Gastroesophageal sphincter (tissue), 4 donors: ENCODE data around the gene DRC7. TPM values are rescaled to one million over a fixed set of nuclear protein-coding genes. Genes with fewer than 3 reads are reported as not detected.

Experiments
- ATAC-seq: fragments of 150-250 bp; one replicate; pipeline ENCODE4 v1.9.1; 2016; ENCODE audit warnings: mild to moderate bottlenecking, moderate library complexity
- H3K27ac ChIP-seq, 4 donors: fragments of 200-600 bp; sonication (generic) in 3 of 4; 1 replicate in 3 of 4; 2 replicates in 1 of 4; pipeline ENCODE4 v1.5.1; 2016 to 2019
- H3K27me3 ChIP-seq: fragments of 200-600 bp; sonication (generic); one replicate; pipeline ENCODE4 v1.5.1; 2019
- H3K36me3 ChIP-seq, 2 donors: fragments of 200-600 bp; sonication (generic); one replicate each; pipeline ENCODE4 v1.5.1; 2019; ENCODE audit warnings: control low read depth in 1 of 2
- H3K4me1 ChIP-seq, 3 donors: fragments of 200-600 bp; sonication (generic); 1 replicate in 2 of 3; 2 replicates in 1 of 3; pipeline ENCODE4 v1.5.1; 2016 to 2019; ENCODE audit warnings: control low read depth in 2 of 3
- H3K4me3 ChIP-seq, 2 donors: fragments of 200-600 bp; sonication (generic); one replicate each; pipeline ENCODE4 v1.5.1; 2019; ENCODE audit warnings: mild to moderate bottlenecking in 1 of 2, moderate library complexity in 1 of 2
- H3K9me3 ChIP-seq, 3 donors: fragments of 200-600 bp; sonication (generic); one replicate each; pipeline ENCODE4 v1.5.1; 2017 to 2019; ENCODE audit warnings: control low read depth in 2 of 3
- EP300 ChIP-seq: sonication (generic); formaldehyde crosslinking; IDR thresholded peaks from one replicate; pipeline ENCODE4 v1.6.1; 2017; ENCODE audit warnings: antibody characterized with exemption, mild to moderate bottlenecking
- POLR2A ChIP-seq, 2 donors: fragments of 450-650 bp; IDR thresholded peaks; one replicate each; pipeline ENCODE4 v1.6.1; 2017; ENCODE audit warnings: antibody characterized with exemption in 2 of 2, mild to moderate bottlenecking in 2 of 2, moderate library complexity in 1 of 2
- POLR2AphosphoS5 ChIP-seq: sonication (generic); formaldehyde crosslinking; IDR thresholded peaks from one replicate; pipeline ENCODE4 v1.6.1; 2017; ENCODE audit warnings: antibody characterized with exemption
- WGBS, 2 donors: methylation state at CpG; one replicate each; pipeline ENCODE4 v1.1.5; 2018; ENCODE audit warnings: low coverage in 1 of 2; 5-methylcytosine and 5-hydroxymethylcytosine counted together
- total RNA-seq, 4 donors: library from RNA; depleted of rRNA; stranded (reverse); fragments of >200 nt; gene quantifications; one replicate each; pipeline ENCODE4 v1.1.0, GENCODE V29; 2016
- TF ChIP-seq, protein P1 (sequence below), 4 experiments: fragments of 200-600 bp in 2 of 4; fragments of 450-650 bp in 2 of 4; sonication (generic) in 1 of 4; IDR thresholded peaks; one replicate each; pipeline ENCODE4 v1.5.1; 2017 to 2019; ENCODE audit warnings: antibody characterized with exemption in 4 of 4, mild to moderate bottlenecking in 2 of 4, moderate library complexity in 2 of 4

DRC7 gene
- total RNA-seq, 4 donors from 2014 or later: 0.15 TPM; not detected in 3

DNA sequence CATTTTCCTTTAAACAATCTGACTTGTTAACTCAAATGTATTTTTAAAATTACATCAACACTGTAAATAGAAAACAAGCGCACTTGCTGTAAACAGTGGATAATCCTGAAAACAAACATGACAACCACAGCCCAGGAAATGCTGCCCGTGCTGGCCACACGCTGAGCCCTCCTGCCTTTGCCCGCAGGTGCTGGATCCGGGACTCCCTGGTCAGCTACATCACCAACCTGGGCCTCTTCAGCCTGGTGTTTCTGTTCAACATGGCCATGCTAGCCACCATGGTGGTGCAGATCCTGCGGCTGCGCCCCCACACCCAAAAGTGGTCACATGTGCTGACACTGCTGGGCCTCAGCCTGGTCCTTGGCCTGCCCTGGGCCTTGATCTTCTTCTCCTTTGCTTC is 33.1 kb upstream of the DRC7 start:
- Histone ChIP-seq H3K9me3 (no peaks in the 10 kb centered on the region), H3K4me1 (no peaks in the 10 kb centered on the region), H3K27ac (no peak overlapping the region), H3K27me3 (peaks cover 7% of the 10 kb centered on the region), H3K4me3 (no peak overlapping the region), H3K36me3 (peaks cover 0 to 4% of the 10 kb centered on the region in 2 donors)
- TF ChIP-seq, protein P1, sequence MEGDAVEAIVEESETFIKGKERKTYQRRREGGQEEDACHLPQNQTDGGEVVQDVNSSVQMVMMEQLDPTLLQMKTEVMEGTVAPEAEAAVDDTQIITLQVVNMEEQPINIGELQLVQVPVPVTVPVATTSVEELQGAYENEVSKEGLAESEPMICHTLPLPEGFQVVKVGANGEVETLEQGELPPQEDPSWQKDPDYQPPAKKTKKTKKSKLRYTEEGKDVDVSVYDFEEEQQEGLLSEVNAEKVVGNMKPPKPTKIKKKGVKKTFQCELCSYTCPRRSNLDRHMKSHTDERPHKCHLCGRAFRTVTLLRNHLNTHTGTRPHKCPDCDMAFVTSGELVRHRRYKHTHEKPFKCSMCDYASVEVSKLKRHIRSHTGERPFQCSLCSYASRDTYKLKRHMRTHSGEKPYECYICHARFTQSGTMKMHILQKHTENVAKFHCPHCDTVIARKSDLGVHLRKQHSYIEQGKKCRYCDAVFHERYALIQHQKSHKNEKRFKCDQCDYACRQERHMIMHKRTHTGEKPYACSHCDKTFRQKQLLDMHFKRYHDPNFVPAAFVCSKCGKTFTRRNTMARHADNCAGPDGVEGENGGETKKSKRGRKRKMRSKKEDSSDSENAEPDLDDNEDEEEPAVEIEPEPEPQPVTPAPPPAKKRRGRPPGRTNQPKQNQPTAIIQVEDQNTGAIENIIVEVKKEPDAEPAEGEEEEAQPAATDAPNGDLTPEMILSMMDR (IDR thresholded peaks at IDR 0.05): no peak
- TF ChIP-seq EP300 (no peak), POLR2AphosphoS5 (no peak), POLR2A (IDR thresholded peaks at IDR 0.05) (no peak)
- 57 to 92% methylated on average over 2 to 5 of the region's 7 CpGs for WGBS, 2 donors
- ATAC-seq: no peak

DNA sequence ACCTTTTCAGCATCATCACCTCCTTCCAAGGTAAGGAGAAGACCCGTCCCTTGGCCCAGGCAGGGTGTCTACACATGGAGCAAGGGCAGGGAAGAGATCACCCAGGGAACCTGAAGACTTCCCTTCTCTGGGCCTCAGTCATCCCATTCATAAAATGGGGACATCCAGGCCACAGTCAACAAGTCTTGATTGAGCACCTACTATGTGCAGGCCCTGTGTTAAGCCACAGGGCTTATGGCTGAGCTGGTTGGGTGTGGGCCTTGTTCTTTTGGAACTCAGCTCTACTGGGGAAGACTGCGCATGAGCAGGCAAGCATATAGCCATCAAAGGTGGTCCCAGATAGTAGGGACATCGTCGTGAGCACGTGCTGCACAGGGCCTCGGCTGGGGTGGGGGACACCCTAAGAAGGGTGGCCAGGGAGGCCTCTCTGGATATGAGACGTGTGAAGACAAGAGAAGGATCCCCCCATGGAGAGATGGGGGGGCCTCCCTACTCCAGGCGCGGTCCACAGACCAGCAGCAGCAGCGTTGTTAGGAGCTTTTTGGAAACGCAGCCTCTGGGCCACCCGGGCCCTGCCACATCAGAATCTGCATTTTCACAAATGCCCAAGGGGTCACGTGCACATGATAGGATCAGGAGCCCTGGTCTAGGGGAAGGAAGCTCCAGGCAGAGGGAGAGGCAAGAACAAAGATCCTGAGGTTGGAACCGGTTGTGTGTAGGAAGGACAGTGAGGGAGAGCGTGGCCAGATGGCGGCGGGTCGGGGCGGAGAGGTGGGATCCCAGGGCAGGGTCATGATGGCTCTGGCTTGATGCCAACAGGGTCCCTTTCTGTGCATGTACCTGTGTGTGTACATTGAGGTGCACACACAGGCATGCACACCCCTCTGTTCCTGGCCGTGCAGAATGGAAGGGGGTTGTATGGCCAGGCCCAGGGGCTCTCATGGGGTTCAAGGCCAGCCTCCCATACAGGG is 32.4 kb upstream of the DRC7 start:
- Histone ChIP-seq H3K9me3 (no peaks in the 10 kb centered on the region), H3K4me1 (no peaks in the 10 kb centered on the region), H3K27me3 (no peaks in the 10 kb centered on the region), H3K27ac (no peak overlapping the region), H3K4me3 (no peak overlapping the region), H3K36me3 (peaks cover 0 to 4% of the 10 kb centered on the region in 2 donors)
- 79 to 88% methylated on average over 4 to 7 of the region's 20 CpGs for WGBS, 2 donors
- TF ChIP-seq EP300 (no peak), POLR2AphosphoS5 (no peak), POLR2A (IDR thresholded peaks at IDR 0.05) (no peak)
- TF ChIP-seq, protein P1 (IDR thresholded peaks at IDR 0.05): no peak
- ATAC-seq: no peak

DNA sequence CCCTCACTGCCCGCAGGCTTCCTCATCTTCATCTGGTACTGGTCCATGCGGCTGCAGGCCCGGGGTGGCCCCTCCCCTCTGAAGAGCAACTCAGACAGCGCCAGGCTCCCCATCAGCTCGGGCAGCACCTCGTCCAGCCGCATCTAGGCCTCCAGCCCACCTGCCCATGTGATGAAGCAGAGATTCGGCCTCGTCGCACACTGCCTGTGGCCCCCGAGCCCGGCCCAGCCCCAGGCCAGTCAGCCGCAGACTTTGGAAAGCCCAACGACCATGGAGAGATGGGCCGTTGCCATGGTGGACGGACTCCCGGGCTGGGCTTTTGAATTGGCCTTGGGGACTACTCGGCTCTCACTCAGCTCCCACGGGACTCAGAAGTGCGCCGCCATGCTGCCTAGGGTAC is 31.2 kb upstream of the DRC7 start:
- WGBS, 2 donors: no CpG with 5 or more reads among the region's 21 CpGs

DNA sequence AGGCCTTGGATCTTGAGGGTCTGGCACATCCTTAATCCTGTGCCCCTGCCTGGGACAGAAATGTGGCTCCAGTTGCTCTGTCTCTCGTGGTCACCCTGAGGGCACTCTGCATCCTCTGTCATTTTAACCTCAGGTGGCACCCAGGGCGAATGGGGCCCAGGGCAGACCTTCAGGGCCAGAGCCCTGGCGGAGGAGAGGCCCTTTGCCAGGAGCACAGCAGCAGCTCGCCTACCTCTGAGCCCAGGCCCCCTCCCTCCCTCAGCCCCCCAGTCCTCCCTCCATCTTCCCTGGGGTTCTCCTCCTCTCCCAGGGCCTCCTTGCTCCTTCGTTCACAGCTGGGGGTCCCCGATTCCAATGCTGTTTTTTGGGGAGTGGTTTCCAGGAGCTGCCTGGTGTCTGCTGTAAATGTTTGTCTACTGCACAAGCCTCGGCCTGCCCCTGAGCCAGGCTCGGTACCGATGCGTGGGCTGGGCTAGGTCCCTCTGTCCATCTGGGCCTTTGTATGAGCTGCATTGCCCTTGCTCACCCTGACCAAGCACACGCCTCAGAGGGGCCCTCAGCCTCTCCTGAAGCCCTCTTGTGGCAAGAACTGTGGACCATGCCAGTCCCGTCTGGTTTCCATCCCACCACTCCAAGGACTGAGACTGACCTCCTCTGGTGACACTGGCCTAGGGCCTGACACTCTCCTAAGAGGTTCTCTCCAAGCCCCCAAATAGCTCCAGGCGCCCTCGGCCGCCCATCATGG is 30.5 kb upstream of the DRC7 start:
- H3K27me3 ChIP-seq: peaks cover 13% of the 10 kb centered on the region
- no peak for TF ChIP-seq POLR2AphosphoS5
- TF ChIP-seq, protein P1 (IDR thresholded peaks at IDR 0.05): no peak
- no peak for TF ChIP-seq EP300
- TF ChIP-seq POLR2A (IDR thresholded peaks at IDR 0.05): no peak
- WGBS, 2 donors: 89% methylated on average over 4 to 5 of the region's 15 CpGs
- H3K27ac ChIP-seq: no peak overlapping the region
- H3K36me3 ChIP-seq: peaks cover 0 to 2% of the 10 kb centered on the region in 2 donors
- no peaks in the 10 kb centered on the region for H3K9me3 ChIP-seq
- no peaks in the 10 kb centered on the region for H3K4me1 ChIP-seq
- ATAC-seq: no peak
- H3K4me3 ChIP-seq: no peak overlapping the region

More for the DNA sequence above, 31.2 kb upstream of the DRC7 start:
- no peak for ATAC-seq
- no peak for TF ChIP-seq POLR2A (IDR thresholded peaks at IDR 0.05)
- no peak for TF ChIP-seq EP300
- TF ChIP-seq, protein P1 (IDR thresholded peaks at IDR 0.05): no peak
- TF ChIP-seq POLR2AphosphoS5: no peak
- H3K36me3 ChIP-seq: peaks cover 0 to 4% of the 10 kb centered on the region in 2 donors
- H3K27me3 ChIP-seq: peaks cover 8% of the 10 kb centered on the region
- no peak overlapping the region for H3K4me3 ChIP-seq
- no peaks in the 10 kb centered on the region for H3K9me3 ChIP-seq
- no peaks in the 10 kb centered on the region for H3K4me1 ChIP-seq
- H3K27ac ChIP-seq: no peak overlapping the region
